Measurements from ENCODE around the gene IL17RB. TPM values are rescaled to one million over a fixed set of nuclear protein-coding genes. Genes with fewer than 3 reads are reported as not detected.

The IL17RB gene
- polyA plus RNA-seq, 3 donors: 0.13 TPM; not detected in 2

- H3K4me2 ChIP-seq (replicated peaks; ENCODE audit: extremely low read depth, low read length, poor library complexity, severe bottlenecking): no peak overlapping the region
- H3K9ac ChIP-seq (ENCODE audit: insufficient read depth, low read length, poor library complexity, severe bottlenecking): no peak overlapping the region
- H3K36me3 ChIP-seq (replicated peaks in 1 of 2; ENCODE audit: control insufficient read depth in 1 of 2, insufficient read depth in 2 of 2, low read length in 2 of 2): no peaks in the 10 kb centered on the region
- H4K20me1 ChIP-seq (ENCODE audit: insufficient read depth, low read length): no peaks in the 10 kb centered on the region
- peaks cover 53 to 59% (median 57%) of the 10 kb centered on the region in 3 donors for H3K27me3 Mint-ChIP-seq (ENCODE audit: low read depth in 3 of 3)
- H3K27ac Mint-ChIP-seq: no peak overlapping the region
- no peaks in the 10 kb centered on the region for H3K79me2 ChIP-seq (ENCODE audit: insufficient read depth, low read length)
- peaks cover 2 to 3% of the 10 kb centered on the region in 2 donors for H3K36me3 Mint-ChIP-seq
- H3K4me3 Mint-ChIP-seq: peak overlapping the region in 1 of 2 donors; percentile 33
- peaks cover 9% of the 10 kb centered on the region for H3K4me1 Mint-ChIP-seq
- H2AFZ ChIP-seq (ENCODE audit: insufficient read depth, low read depth, low read length, poor library complexity, severe bottlenecking): no peak overlapping the region
- DNase-seq: no peak
- peaks cover 8 to 14% of the 10 kb centered on the region in 2 donors for H3K4me1 ChIP-seq (ENCODE audit: control insufficient read depth in 1 of 2, insufficient read depth in 2 of 2, low read length in 2 of 2)
- H3K27me3 ChIP-seq (ENCODE audit: control insufficient read depth in 2 of 2, insufficient read depth in 2 of 2, low read length in 2 of 2): peaks cover 21 to 45% of the 10 kb centered on the region in 2 donors
- intact Hi-C loops (cut with micrococcal nuclease): no loop called here
- no peak overlapping the region for H3K27ac ChIP-seq (ENCODE audit: low read depth in 1 of 2, low read length in 2 of 2)
- peaks cover 0 to 8% of the 10 kb centered on the region in 2 donors for H3K9me3 ChIP-seq (replicated peaks in 1 of 2; ENCODE audit: control insufficient read depth in 1 of 2, insufficient read depth in 1 of 2, low read length in 2 of 2)
- no peak overlapping the region for H3K4me3 ChIP-seq (replicated peaks in 1 of 3; ENCODE audit: low read depth in 2 of 3, low read length in 3 of 3)
- H3K9me3 Mint-ChIP-seq: peaks cover 0 to 8% (median 1%) of the 10 kb centered on the region in 7 donors
- TF ChIP-seq CTCF (IDR thresholded peaks at IDR 0.05): no peak
- WGBS (ENCODE audit: insufficient coverage): 94% methylated on average over 10 of the region's 12 CpGs
These were observed 3.8 kb upstream of the IL17RB start for GRCh38 chr3:53842436-53843194.

- H3K9me3 Mint-ChIP-seq: peaks cover 0 to 8% (median 1%) of the 10 kb centered on the region in 7 donors
These were observed 2.9 kb upstream of the IL17RB start for GRCh38 chr3:53843195-53844177.

More at GRCh38 chr3:53843195-53844177, 2.9 kb upstream of the IL17RB start:
- intact Hi-C loops (cut with micrococcal nuclease): no loop called here
- Histone ChIP-seq H3K36me3 (replicated peaks in 1 of 2; ENCODE audit: control insufficient read depth in 1 of 2, insufficient read depth in 2 of 2, low read length in 2 of 2) (no peaks in the 10 kb centered on the region), H3K4me2 (replicated peaks; ENCODE audit: extremely low read depth, low read length, poor library complexity, severe bottlenecking) (no peak overlapping the region), H4K20me1 (ENCODE audit: insufficient read depth, low read length) (no peaks in the 10 kb centered on the region), H3K4me3 (replicated peaks in 1 of 3; ENCODE audit: low read depth in 2 of 3, low read length in 3 of 3) (no peak overlapping the region), H3K27me3 (ENCODE audit: control insufficient read depth in 2 of 2, insufficient read depth in 2 of 2, low read length in 2 of 2) (peaks cover 25 to 54% of the 10 kb centered on the region in 2 donors), H2AFZ (ENCODE audit: insufficient read depth, low read depth, low read length, poor library complexity, severe bottlenecking) (no peak overlapping the region), H3K9ac (ENCODE audit: insufficient read depth, low read length, poor library complexity, severe bottlenecking) (no peak overlapping the region), H3K9me3 (replicated peaks in 1 of 2; ENCODE audit: control insufficient read depth in 1 of 2, insufficient read depth in 1 of 2, low read length in 2 of 2) (peaks cover 0 to 8% of the 10 kb centered on the region in 2 donors), H3K4me1 (ENCODE audit: control insufficient read depth in 1 of 2, insufficient read depth in 2 of 2, low read length in 2 of 2) (peaks cover 8 to 14% of the 10 kb centered on the region in 2 donors), H3K79me2 (ENCODE audit: insufficient read depth, low read length) (no peaks in the 10 kb centered on the region), H3K27ac (ENCODE audit: low read depth in 1 of 2, low read length in 2 of 2) (no peak overlapping the region)
- WGBS (ENCODE audit: insufficient coverage): 95% methylated on average over 5 of the region's 10 CpGs
- Mint-ChIP-seq H3K4me1 (peaks cover 9% of the 10 kb centered on the region), H3K27me3 (ENCODE audit: low read depth in 3 of 3) (peaks cover 57 to 67% (median 60%) of the 10 kb centered on the region in 3 donors), H3K27ac (no peak overlapping the region), H3K4me3 (peak overlapping the region in 1 of 2 donors; percentile 39), H3K36me3 (peaks cover 2 to 3% of the 10 kb centered on the region in 2 donors)
- TF ChIP-seq CTCF (IDR thresholded peaks at IDR 0.05): no peak
- DNase-seq: no peak
